T-helper 1 cell (primary cell): ENCODE data around the gene PRKAR1B.

Experiments used
- DNase-seq, 5 donors: peaks; one replicate each; pipeline ENCODE4 v3.0.0-alpha.2; 2012 to 2020

The PRKAR1B gene

DNA sequence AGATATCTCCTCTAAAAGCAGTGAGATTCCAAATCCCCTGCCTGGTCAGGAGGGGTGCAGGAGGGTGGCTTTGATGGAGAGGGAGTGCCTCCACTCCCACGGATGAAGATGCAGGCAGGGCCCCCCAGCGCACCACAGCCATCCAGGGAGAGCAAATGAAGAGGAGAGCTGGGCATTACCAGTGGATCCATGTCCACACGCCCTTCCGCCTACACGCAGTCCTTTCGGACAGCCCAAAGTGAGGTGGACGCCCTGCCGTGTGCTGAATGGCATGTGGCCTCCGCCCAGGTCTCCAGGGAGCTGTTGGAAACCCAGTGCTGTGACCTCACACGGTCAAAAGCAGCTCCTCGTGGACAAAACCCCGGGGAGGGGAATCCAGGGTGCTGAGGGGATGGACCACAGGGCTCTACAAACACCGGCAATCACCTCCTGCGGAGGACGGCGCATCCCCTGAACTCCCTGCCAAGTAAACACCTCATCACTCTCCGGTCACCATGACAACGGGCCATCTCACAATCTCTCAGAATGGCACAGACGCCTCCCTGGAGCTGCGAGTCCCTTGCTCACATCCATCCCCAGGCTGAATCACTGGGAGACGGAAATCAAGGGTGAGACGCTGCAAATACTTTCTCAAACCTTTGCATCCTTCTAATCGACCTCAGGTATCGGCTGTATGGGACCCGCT is 35.6 kb downstream of the PRKAR1B start:
- no peak for DNase-seq

DNA sequence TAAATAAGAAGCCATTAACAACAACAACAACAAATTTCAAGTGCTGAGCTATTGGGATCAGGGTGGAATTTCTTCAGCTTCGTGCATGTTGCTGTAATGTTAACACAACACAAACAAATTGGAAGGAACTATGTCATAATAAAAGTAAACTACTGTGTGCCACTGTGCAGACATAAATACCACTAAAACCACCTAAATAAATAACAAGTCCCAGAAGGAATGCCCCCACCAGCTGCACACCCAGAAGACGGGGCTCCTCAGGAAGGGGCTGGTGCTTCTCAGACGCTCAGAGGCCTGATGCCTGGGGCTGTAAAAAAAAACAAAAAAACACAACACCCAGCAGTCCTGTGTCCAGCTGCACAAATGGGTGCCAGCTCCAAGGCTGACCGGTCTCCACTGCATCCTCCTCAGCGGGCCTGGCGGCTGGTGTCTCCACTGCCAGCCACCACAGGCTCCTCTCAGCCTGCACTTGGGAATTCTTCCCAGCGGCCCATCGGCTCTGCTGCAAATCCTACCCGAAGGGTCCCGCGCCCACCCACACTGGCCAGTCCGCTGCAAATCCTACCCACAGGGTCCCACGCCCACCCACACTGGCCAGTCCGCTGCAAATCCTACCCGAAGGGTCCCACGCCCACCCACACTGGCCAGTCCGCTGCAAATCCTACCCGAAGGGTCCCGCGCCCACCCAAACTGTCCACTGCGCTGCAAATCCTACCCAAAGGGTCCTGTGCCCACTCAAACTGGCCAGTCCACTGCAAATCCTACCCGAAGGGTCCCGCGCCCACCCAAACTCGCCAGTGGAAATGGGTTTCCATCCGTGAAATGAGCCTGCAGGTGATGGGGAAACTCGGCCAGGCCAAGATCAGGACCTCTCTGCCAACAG is 36.4 kb downstream of the PRKAR1B start:
- no peak for DNase-seq

DNA sequence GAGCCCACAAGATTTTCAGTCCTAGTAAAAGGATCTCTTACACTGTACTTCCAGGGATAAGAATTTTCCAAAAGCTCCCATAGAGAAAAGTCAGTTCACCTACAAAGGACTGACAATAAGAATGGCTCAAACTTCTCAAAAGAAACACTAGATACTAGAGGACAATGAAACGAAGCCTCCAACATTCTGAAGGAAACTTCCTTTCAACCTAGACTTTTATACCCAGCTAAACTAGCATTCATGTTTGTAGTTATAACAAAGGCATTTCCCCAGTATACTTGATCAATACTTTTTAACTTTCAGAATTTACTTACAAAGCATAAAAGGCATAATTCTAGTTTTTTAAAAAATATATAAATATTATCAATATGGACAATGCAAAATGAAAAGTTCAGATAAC is 41.5 kb downstream of the PRKAR1B start:
- no peak for DNase-seq

DNA sequence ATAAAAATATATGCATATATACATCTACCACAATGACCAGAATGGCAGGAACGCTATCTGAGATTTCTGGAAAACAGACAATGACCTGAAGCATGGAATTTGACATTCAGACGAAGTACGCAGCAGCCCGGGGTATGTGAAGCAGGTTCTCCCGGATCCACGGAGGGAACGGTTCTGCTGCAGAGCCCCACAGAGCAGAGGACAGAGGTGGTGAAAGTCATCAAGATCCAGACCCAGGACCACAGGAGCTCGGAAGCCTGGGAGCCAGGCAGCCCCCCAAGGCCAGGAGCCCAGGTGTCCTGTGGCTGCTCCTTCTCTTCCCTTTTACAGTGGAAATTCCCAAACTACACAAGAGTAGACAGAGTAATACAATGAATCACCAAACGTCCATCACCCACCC is 42.7 kb downstream of the PRKAR1B start:
- DNase-seq: no peak

DNA sequence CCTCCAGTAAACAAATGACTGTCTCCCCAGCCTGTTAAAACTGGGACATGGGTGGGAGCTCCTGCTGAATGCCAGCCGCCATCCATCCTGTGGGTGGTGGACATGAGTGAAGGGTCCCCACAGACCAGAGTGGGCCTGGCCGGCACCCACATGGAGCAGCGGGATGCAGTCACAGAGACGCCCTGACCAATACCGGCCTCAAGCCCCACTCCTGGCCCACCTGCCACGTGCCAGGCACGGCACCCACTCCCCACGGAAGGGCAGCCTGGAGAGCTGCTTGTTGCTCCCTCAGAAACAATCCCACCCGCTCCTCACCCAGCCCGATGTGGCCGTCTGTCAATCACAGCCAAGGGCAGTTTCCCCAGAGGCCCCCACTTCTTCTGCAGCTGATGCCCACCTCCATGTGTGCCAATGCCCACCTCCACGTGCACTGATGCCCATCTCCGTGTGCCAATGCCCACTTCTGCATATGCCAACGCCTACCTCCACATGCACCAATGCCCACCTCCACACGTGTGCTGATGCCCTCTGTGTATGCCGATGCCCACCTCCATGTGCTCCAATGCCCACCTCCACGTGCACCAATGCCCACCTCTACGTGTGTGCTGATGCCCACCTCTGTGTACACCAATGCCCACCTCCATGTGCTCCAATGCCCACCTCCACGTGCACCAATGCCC is 43.4 kb downstream of the PRKAR1B start:
- DNase-seq: no peak

DNA sequence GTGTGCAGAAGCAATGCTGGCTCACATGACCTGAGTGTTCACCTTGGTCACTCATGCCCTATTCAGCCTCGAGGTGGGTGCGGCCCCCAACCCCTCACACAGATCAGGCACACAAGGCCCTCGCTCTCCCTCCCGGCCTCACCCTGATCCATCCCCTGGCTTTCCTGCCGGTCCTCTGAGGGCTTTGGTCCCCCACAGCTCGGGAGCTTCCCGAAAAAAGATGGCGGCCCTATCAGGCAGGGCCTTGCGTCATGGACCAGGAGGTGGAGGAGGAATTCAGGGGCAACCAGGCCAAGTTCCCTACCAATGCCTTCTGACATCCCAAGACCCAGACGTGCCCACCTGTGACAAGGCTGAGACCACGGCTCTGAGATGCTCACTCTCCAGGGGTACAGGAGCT is 44.3 kb downstream of the PRKAR1B start:
- DNase-seq: no peak

DNA sequence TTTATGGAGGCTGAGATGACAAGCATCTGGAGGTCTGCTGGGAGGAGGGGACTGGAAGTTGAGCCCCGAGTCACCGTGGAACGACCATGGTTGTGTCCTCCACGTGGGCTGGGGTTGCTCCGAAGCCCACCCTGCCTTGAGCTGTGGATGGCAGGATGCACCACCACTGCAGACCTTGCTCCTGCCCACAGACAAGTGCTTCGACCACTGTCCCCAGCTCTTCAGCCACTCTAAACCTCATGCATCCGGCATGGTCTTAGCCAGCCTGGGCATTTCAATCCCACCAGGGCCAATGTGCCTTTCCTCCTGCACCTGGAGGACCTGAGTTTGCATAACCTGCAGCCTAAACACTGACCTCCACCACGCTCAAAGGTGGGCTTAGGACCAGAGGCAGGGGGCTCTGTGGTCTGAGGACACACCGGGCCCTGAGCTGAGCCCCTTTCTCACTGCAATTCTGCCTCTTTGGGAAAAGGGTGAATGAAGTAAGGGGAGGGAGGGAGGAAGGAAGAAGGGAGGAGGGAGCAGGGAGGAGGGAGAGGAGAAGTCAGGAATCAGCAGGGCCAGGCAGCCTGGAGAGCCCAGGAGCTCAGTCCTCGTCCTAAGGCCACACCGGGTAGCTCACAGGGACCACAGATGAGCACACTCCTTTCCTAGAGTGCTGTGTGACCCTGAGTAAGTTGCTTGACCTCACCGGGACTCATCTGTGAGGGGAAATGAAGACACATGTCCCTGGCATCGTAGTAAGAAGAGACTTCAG is 45.4 kb downstream of the PRKAR1B start:
- no peak for DNase-seq

DNA sequence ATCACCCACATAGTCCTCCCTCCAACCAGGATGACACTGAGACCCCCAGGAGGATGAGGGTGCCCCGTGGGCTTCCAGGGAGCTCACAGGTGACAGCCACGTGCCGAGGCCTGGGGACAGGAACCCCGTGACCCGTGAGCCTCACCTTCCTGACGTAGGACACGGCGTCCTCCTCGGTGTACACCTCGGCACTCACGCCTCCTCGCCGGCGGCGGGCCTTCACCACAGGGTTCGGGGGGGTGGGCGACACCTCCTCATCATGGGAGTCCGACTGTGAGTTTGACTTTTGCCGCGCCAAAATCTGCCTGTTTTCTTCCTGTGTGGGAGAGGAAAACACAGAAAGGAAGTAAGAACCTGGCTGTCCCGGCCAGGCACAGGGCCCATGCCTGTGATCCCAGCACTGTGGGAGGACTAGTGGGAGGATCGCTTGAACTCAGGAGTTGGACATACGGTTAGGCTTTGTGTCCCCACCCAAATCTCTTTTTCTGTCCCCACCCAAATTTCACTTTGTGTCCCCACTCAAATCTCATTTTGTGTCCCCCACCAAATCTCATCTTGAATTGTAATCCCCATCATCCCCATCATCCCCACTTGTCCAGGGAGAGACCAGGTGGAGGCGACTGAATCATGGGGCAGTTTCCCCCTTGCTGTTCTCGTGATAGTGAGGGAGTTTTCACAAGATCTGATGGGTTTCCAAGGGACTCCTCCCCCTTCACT is 46.5 kb downstream of the PRKAR1B start:
- no peak for DNase-seq

DNA sequence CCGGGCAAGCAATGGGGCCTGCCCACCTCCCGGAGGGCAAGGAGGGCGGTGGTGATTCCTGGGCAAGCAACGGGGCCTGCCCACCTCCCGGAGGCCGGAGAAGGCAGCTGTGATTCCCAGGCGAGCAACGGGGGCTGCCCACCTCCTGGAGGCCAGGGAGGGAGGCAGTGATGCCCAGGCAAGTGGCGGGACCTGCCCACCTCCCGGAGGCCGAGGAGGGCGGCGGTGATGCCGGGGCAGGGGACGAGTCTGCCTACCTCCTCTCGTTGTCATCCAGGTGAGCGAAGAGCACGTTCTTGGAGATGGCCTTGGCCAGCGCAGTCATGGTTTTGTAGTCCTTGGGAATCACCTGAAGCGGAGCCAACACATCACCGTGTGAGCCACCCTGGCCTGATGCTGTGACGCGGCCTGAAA is 50.1 kb downstream of the PRKAR1B start:
- DNase-seq: no peak

DNA sequence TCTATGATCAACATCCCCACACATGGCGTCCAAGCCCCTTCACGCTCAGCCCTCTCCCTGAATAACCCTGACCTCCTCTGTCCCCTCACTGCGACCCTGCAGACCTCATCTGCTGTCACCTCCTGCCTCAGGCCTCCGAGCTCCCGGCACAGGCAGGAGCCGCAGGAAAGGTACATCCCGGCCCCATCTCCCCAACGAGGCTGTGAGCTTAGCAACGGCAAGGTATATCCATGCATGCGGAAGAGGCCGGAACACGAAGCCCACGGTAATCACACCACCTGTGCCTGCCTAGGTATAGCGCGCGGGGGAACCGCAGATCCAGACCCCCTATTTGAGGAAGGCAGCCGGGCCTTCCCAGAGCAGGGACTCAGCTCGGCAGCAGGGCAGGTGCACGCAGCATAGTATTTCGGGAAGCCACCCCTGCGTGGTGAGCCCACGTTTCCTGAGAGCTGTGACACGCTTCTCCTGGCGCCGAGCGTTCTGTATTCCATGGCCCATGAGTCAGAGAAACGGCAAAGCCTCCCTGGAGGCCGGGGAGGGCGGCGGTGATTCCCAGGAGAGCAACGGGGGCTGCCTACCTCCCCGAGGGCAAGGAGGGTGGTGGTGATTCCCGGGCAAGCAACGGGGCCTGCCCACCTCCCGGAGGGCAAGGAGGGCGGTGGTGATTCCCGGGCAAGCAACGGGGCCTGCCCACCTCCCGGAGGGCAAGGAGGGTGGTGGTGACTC is 50.7 kb downstream of the PRKAR1B start:
- DNase-seq: no peak

DNA sequence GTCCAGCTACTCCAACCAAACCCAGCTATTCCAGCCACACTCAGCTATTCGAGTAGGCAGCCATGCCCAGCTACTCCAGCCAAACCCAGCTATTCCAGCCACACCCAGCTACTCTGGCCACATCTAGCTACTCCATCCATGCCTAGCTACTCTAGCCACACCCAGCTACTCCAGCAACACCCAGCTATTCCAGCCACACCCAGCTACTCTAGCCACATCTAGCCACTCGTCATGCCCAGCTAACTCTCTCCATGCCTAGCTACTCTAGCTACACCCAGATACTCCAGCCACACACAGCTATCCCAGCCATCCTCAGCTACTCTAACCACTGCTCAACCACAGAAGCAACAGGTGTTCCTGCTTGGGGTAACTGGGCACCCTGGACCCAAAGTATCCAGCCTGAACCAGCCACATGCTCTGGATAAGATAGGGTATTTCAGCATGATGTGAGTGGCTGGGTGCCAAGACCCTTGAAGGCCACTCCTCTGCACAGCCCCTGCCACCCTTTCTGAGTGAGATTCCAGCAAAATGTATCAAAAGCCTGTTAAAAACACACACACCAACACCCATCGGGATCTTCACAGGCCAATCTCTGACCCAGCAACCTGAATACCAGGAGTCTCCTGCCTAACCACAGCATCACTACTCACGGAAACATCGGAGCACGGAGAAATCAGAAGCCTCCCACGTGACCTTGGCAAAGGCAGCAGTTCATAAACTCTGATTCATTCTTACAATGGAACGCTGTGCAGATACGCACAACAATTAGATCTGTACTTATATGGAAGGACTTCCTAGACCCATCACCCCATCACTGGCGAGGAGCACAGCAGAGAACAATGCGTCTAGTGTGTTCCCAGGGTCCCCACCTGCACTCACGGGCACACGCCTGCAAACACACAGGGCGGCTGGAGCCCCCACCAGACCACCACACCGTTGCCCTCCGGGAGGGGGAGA is 52.3 kb downstream of the PRKAR1B start:
- DNase-seq: no peak

DNA sequence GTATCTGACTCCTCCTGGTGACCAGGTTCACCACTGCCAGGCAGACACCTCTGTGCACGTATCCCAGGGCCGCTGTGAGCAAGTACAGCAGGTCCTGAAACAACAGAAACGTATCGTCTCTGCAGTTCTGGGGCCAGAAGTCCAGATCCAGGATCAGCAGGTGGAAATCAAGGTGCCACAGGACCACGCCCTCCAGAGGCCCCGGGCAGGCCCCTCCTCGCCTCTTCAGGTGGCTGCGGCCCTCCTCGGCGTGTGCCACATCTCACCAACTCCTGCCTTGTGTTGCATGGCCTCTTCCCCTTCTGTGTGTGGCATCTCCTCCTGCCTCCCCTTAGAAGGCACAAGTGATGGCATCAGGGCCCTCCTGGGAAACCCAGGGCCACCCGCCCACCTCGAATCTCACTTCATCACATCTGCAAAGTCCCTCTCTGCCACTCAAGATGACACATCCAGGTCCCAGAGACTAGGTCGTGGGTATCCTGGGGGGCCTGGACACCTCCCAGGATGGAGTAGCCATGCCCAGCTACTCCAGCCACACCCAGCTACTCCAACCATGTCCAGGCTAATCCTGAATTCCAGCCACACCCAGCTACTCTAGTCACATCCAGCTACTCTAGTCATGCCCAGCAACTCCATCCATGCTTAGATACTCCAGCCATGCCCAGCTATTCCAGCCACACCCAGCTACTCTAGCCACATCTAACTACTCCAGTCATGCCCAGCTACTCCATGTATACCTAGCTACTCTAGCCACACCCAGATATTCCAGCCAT is 53.2 kb downstream of the PRKAR1B start:
- DNase-seq: no peak

DNA sequence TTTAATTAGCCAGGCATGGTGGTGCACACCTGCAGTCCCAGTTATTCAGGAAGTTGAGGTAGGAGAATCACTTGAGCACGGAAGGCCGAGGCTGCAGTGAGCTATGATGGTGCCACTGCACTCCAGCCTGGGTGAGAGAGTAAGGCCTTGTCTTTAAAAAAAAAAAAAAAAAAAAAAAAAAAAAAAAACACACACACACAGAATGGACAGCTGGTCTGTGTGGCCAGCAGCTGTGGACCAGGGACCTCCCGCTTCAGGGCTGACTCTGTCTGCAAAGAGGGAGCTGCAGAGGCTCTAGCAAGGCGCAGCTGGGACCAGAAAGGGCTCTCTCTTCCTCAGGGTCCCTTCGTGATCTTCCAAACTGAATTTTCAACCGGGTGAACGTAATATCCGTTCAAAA is 54.2 kb downstream of the PRKAR1B start:
- DNase-seq: no peak

DNA sequence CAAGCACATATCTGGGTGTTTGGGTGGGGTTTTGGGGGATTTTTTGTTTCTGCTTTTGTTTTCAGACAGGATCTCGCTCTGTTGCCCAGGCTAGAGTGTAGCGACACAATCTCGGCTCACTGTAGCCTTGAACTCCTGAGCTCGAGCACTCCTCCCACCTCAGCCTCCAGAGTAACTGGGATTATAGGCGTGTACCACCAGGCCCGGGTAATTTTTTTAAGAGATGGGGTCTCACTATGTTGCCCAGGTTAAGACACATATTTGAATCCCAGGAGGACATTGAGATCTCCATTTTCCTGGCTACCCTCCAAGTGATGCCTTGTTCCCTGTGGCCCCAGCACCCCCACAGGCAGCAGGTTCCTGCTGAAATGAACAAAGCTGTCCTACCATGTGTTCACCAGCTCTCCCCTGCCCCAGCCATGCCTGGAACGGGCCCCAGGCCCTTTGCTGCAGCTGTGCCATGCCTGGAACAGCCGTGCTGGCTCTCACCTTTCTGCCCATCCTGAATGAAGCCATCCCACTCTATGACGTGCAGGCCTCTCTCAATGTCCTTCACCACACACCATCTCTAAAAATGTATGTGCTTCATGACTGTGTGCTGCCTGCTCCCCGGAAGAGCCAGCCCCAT is 55.6 kb downstream of the PRKAR1B start:
- no peak for DNase-seq

DNA sequence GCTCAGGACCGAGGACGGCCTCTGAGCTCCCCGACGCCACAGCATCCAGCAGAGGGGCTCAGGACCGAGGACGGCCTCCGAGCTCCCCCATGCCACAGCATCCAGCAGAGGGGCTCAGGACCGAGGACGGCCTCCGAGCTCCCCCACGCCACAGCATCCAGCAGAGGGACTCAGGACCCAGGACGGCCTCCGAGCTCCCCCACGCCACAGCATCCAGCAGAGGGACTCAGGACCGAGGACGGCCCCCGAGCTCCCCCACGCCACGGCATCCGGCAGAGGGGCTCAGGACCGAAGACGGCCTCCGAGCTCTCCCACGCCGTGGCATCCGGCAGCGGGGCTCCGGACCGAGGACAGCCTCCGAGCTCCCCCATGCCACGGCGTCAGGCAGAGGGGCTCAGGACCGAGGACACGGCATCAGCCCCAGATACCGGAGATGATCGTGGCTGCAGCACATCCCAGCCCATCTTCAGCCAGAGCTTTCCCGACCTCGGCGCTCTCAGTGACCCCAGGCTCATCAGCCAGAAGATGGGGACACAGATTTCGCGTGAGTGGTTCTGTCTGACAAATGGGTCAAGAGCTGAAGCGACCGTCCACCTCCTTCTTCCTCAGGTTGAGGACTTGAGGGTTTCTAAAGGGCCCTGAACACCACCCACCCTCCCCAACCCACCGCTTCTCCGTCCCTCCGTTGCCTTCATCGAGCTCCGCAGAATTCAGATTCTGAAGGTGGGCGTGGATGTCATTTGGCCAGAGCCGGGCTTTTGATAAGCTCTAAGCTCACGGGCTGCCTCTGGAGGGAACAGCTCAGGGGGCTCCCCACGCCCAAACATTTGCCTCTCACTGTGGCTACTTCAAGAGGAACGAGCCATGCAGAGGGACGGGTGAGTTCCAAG is 56.3 kb downstream of the PRKAR1B start:
- DNase-seq: no peak

DNA sequence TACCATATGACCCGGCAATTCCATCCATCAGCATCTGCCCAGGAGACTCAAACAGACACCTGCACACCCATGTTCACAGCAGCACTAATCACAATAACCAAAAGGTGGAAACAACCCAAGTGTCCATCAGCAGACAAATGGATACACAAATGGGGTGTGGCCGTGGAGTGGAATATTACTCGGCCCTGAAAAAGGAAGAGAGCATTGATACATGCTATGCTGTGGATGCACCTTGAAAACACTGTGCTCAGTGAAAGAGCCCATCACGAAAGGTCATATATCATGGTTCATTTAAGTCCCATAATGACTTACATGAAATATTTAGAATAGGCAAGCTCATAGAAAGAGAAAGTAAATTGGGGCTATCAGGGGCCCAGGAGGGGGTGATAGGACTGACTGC is 58.1 kb downstream of the PRKAR1B start:
- DNase-seq: no peak

DNA sequence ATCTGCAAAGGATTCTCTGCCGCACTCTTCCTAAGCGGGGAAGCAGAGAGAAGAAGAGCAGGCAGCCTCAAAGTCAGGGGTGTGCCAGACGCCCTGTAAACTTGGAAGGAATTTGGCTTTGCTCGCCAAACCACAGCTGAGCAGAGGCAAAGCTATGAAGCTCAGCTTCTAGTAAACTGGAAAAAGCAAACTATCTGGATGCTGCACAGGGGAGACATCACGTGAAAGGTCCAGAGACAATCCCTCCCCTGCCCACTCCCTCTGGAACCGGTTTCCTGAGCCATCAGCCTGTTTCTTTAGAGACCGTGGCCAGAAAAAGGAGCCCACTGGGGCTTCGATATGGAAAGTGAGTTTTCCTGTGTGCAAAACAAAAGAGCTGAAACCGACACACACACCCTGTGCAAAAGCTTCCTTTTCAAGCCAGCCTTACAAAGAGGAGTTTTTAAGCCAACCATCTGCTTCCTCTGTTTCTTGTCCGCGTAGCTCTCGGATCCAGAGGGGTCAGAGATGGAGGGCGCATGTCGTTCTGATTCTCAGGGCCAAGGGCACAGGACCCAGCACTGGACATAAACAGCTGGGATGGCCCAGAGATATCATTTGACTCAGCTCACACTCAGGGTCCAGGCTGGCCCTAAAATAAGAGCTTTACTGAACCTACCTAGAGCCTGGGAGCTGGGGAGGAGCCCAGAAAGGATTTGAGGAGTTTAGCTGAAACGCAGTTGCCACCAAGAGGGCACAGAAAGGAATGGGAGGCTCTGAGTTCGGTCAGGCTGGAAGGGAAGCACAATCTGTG is 58.7 kb downstream of the PRKAR1B start:
- DNase-seq: no peak
